HG02884 (cell line): ENCODE measurements around the gene ZNF48.

ENCODE experiments used
- ATAC-seq: cut with Tn5 transposase; IDR thresholded peaks from one replicate; pipeline ENCODE4 v1.9.1; 2021; ENCODE audit warnings: mild to moderate bottlenecking, moderate library complexity; ENCODE audit not compliant: unreplicated experiment

ZNF48 gene

DNA sequence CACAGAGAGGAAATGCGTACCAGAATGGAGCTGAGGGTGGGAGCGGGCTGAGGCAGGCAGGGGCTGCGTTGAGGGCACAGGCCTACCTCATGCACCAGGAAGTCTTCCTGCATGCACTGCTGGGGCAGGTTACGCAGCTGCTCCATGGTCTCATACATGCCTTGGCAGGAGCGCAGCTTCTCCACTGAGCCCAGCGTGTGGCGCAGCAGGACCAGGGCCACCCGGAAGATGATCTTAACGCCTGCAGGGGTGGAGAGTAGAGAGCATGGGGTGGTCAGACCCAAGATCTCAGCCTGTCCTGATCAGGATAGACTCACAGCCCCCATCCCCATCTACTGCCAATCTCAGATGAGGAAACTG lies 36.7 kb upstream of the ZNF48 start:
- no peak for ATAC-seq

DNA sequence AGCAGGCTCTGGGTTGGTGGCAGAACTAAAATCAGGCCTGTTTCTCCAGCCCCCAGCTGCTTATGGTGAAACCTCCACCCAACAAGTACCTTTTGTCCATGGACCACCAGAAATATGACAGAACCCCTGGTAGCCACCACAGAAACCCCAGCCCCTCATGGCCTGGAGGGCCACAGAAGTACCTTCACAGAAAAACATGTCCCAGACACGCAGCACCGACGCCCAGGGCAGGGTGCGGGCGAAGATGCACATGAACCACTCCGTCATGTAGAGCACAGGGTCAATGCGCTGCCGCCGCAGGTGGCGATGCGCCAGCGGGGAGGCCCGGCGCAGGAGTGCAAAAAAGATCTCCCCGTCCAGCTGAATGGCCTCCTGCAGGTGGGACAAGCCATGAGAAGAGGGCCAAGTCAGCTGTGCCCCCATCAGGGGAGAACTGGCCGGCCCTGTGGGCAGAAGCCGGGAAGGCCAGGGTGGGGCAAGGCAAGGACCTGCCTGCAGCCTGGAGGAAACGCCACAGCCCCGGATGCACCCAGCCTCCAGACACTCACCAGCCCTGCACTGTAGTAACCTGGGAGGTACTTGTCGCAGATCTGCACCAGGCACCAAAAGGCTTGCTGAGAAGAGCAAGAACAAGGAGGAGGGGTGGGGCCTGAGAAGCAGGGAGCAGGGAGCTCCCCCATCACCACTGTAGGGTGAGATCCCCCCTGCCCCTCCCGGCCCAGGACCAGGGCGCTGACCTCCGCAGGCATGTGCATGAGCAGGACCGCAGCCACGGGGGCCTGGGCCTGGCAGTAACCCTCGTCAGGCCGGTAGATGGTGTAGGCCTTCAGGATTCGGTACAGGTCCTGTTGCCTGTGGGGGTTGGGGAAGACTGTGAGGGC lies 36.0 kb upstream of the ZNF48 start:
- no peak for ATAC-seq

DNA sequence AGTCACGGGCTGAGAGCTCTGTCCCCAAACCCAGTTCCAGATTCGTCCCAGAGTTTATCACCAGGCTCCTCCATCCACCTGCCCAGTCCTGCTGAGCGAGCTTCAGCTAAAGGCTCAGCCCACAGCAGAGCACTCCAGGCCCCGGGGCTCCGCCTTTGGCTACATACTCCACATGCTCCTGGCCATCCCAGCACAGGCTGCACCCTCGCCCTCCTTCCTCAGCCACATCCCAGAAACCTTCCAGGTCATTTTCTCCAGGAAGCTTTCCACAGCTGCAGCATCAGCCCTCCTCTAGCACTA lies 35.4 kb upstream of the ZNF48 start:
- no peak for ATAC-seq

DNA sequence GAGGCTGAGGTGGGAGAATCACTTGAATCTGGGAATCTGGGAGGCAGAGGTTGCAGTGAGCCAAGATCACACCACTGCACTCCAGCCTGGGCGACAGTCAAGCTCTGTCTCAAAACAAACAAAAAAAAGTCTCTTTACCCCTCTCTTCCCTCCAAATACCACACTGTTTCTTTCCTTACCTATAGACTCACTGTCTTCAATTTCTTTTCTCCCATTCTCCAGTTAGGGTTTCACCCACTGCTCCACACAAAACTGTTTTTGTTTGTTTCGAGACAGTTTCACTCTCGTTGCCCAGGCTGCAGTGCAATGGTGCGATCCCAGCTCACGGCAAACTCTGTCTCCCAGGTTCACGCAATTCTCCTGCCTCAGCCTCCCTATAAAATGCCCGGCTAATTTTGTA lies 34.0 kb upstream of the ZNF48 start:
- ATAC-seq: no peak

DNA sequence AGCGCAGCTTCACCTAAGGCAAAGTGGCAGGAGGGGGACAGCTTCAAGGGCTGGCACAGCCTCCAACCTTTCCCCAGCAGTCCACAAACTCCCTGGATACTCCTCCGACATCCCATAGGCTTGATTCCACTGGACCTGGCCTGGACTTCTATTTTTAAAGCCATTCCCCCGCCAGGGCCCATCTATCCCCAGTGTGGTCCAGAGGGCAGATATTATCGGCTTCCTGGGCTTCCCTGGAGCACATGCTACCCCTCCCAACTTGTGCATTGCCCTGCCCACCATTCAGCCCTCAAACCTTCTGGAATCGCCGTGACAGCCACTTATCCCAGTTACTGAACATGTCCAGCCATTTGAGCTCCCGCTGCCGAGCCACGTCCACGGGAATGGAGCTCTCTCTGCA lies 30.0 kb upstream of the ZNF48 start:
- no peak for ATAC-seq

DNA sequence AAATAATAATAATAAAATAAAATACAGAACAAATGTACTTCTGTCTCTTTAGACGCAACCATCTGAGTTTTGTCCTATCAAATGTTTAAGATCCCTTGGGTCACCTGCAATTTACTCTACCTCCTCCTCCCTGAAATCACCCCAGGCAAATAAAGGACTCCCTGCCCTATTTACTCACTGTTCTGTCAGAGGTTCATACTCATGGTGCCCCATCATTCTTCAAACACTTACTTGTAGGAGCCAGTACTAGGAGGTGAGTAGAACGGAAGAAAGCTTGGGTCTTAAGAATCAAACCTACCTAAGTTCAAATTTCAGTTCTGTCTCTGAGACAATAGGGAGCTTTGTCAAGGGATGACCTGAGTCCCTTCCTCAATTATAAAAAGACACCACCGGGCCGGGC lies 28.7 kb upstream of the ZNF48 start:
- ATAC-seq: no peak

DNA sequence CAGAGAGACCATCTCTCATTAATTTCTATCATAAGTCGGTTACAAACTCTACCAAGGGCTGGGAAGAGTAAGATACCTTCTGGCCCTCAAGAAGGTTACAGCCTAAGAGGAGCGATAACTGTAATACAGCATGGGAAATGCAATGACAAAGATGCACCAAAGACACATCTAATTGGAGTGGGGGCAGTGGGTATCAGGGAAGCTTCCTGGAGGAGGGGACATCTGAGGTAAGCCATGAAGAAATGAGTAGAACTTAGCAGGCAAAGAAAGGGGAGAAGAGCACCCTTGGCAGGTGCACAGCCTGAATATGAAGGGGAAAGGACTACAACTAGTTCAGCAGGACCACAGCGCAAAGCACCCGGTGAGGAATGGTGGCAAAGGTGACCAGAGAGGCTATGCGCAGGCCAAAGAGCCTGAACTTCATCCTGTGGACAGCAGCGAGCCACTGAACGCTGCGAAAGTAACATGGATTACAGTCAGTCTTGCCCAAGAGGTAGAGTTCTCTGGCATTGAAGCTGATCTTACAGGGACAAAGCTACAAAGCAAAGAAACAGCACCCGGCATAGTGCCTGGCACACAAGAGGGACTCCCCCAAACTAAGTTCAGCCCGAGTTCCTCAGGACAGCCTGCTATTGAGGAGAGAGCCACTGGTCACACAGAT lies 27.7 kb upstream of the ZNF48 start:
- no peak for ATAC-seq

DNA sequence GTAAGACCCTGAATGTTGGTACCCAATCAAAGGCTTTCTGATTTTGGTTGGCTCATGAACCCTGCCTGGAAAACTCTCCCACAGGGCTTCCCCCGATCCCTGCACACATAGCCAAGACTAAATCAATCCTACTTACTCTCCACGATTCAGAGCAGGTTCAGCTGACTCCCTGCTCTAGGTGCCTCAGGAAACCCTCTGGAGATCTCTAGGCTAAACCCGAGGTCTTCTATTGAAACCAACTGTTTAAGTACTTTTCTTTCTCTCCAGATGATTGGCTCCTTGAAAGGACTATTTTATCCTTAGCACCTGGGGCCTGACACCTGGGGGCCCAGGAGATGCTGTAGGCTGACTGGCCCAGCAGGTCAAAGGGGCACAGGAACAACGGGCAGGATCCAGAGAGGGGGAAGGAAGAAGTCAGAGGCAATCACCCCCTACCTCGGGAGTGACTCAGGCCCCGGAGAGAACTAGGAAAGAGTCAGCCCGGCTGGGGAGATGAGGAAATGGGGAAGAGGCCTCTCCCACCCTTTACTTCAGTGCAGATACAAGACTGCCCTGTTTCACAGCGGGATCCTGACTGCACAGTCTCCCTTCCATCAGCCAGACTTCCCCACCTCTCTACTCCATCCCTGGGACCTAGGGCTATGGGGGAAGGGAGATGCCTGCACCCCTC lies 27.0 kb upstream of the ZNF48 start:
- no peak for ATAC-seq

DNA sequence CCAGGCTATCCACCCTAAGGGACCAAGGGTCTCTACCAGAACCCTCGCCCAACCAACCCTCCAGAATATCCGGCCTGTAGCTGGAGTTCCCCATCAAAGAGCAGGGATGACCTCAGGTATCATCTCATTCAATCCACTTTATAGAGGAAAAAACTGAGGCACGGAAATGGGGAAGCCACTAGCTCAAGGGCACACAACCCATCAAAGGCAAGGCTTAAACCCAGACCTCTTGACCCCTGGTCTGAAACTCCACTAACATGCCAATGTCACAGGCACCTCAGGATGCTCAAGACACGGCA lies 26.5 kb upstream of the ZNF48 start:
- ATAC-seq: no peak

DNA sequence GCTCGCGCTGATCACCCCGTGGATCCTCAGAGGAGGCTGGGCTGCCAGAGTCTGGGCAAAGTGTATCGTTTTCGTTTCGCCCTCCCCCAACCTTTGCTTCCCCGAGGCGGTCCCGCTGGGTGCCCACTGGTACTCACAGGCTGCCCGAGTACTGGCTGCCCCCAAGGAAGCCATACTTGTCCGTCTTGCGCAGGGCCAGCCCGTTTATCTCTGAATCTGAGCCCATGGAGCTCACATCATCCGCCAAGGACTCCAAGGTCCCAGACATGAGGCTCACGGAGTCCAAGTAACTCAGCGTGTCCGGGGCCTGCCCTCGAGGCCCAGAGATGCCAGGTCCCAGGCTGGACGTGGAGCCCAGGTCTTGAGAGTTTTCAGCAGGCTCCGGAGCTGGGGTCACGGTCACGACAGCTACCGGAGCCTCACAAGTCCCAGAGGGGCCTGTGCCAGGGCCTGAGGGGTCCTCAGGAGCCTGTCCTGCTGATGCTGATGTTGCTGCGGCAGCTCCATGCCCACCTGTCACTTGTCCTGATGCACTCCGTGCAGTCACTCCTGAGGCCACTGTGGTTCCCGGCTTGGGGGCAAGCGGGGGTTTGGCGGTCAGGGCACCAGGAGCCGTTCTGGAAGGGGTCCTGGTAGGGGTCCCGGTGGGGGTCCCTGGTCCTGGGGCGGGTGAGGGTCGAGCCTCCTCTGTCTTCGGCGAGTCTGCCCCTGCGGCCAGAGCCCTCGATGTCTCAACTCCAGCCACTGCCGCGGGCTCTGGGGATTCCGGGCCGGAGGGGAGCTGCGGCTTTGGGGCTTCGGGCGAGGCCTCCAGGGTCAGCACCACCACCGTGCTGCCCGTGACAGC lies 25.9 kb upstream of the ZNF48 start:
- ATAC-seq: no peak

DNA sequence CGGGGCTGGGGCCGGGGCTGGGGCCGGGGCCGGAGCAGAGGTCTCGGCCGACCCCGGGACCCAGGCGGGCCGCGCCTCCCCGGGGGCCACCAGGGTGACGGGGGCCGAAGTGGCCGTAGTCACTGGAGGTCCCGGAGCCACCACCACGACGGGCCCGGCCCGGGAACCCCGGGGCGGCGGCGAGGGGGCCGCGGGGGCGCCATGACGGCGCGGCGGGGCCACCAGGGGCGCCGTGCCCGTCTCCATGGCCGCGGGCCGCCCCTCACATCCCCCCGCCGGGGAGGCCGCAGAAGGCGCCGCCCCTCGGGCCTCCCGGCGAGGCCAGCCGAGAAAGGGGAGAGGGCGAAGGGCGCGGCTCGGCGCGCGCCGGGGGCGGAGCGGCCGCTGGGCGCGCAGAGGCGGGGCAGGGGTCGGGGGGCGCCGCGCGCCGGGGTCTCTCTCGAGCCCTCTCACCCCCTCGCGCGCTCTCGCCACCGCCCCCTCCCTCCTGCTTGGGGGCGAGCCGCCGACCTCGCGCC lies 25.2 kb upstream of the ZNF48 start:
- peak; percentile 4 for ATAC-seq

DNA sequence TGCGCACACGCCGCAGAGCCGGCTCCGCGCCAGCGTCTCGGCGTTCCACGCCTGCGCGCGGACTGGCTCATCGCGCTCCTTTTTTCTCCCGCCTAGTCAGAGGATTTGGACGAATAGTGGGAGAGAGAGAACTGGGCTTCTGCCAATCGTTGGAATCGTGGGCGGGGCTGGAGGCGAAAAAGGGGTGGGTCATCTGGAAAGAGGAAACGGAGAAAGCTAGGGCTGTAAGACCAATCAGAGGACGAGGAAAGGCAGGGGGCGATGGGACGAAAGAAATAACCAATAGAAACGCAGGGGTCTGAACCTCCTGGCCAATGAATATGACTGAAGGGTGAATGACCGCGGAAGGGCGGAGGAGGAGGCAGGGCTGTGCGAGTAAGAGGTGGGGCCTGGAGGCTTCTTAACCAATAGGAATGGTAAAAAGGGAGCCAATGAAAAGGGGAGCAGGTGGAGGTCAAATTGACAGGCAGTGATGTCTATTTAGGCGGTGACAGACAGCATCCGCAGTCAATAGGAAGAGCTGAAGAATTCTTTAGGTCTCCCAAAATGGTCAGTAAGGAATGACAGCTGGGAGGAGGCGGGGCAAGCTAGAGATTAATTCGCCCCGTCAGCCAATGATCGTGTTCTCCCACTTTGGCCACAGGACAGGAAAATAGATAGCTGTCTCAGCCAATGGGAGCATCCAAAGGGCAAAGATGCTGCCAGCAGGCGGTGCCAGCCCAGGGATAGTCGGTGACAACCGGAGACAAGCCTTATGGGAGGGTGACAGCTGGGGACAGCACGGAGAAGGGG lies 24.6 kb upstream of the ZNF48 start, which contains the start of gene TBC1D10B:
TBC1D10B (minus strand) TSS at position 39 of the 792 bp plus-strand sequence. CDS start 311 bp downstream, outside the sequence.
- ATAC-seq: peak; percentile 85

DNA sequence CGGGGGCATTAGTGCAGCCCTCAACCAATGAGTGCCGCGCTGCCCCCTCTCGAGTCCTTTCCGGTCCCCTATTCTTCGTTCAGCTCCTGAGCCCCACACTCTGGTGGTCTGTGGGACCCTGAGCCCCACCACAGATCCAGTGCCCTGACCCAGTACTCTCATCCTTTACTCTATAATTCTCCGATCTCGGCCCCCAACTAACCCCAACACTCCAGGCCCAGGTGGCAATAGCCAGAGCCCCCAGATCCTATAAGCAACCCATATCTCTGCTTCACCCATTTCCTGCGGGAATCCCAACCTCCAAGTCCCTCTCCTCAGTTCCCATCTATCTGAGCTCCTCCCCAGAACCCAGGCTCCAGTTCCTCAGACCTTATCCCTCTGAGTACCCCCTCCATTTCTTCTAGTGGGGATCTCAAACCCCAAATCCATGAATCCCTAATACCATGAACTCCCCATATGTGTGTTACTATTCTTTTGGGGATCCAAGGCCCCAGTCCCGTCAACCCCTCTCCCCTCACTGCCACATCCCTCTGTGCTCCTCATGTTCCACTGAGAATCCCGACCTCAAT lies 23.9 kb upstream of the ZNF48 start:
- no peak for ATAC-seq

DNA sequence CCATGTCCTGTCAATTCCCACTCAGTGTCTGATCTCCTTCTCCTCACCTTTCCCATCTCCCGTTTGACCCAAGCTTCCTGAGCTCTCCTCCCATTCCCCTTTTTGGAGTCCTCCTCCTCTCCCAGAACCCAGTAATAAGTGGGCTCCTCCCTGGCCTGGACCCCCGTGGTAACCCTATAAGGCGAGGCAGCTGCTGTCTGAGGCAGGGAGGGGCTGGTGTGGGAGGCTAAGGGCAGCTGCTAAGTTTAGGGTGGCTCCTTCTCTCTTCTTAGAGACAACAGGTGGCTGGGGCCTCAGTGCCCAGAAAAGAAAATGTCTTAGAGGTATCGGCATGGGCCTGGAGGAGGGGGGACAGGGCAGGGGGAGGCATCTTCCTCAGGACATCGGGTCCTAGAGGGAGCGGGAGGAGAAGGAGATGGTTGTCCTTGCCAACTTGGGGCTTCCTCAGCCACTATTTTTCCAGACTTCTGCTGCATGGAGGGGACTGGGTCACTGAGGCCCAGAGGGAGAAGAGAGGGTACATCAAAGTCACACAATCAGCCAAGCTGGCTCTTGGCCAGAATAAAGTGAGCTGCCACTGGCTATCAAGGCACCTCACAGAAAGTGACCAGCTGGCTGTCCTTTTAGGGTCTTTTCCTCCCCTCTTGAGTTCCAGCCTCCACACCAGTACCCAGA lies 23.0 kb upstream of the ZNF48 start:
- ATAC-seq: no peak

DNA sequence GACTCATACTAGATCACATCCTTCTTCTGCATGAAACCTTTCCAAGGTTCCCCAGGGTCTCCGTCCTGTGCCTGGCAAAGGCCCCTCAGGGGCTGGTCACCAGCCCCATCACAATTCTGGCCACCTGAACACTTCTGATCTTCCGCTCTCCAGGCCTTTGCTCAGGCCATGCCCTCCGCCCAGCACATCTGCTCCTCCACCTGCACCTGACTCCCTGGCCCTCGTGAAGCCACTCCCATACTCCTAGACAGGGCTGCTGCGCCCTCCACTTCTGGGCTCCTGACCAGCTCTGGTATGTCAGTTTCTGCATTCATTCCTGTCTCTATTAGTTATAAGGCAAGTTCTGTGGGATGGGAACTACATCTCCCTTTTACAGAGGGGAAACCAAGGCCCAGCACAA lies 22.5 kb upstream of the ZNF48 start:
- ATAC-seq: no peak

DNA sequence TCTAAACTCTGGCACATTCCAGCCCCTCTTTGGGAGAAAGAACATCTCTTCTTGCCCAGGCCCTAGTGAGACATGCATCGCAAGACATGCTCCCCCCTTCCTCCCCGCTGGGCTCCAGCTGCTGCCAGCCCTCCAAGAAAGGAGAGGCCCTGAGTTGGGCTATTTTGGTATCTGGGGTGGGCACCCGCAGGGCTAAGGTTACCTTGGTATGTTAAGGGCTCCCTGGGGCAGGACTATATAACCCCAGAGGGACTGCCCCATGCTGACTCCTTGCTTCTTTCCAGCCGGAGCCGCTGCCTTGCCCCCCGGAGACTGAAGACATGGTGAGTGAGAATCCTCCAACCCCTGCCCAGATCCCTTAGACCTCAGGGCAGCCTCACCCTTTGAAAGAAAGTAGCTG lies 20.7 kb upstream of the ZNF48 start, which contains the start of gene MYL11:
MYL11 (plus strand) TSS at position 265 of the 400 bp plus-strand sequence; CDS start at position 321, 56 bp downstream.
- ATAC-seq: no peak

DNA sequence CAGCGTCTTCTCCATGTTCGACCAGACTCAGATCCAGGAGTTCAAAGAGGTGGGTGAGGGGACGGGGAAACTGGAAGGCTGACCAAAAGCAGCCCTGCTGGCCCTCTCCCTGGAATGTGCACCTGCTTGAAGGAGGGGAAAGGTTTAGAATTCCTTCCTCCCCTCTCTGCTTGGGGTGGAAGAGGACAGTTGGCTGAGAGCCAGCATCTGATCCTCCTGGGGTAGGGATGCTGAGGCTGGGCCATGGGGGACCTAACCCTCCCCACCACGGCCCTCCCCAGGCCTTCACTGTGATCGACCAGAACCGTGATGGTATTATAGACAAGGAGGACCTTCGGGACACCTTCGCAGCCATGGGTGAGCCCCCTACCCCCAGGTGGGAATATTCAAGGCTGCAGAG lies 19.4 kb upstream of the ZNF48 start:
- ATAC-seq: no peak

DNA sequence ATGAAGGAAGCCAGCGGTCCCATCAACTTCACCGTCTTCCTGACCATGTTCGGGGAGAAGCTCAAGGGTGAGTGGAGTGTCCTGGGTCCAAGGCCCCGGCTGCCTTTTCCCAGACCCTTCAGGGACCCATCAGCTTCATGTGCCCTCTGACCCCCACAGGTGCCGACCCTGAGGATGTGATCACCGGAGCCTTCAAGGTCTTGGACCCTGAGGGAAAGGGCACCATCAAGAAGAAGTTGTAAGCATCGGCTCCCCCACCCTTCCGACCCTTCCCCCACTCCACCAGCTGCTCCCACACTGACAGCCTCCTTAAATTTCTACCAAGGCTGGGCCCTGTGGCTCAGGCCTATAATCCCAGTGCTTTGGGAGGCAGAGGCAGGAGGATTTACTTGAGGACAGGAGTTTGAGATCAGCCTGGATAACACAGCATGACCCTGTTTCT lies 18.7 kb upstream of the ZNF48 start:
- no peak for ATAC-seq
